AG04450 (cell line): ENCODE measurements around the gene CYP46A1. TPM values are rescaled to one million over a fixed set of nuclear protein-coding genes. Genes with fewer than 3 reads are reported as not detected.

Experiments
- CTCF ChIA-PET: fragments of 300-600, 350-600 bp; formaldehyde crosslinking; extraction: SDS; loops from one replicate; lab custom pipeline; 2022; ENCODE audit warnings: antibody characterized with exemption, inconsistent platforms; lab: Charles Lee
- POLR2A ChIA-PET: fragments of 350-600 bp; formaldehyde crosslinking; extraction: SDS; loops from one replicate; lab custom pipeline; 2021; ENCODE audit warnings: antibody characterized with exemption, inconsistent platforms; lab: Yijun Ruan, JAX
- DNase-seq: peaks from one replicate; pipeline ENCODE4 v3.0.0-alpha.2; 2011; ENCODE audit warnings: low read depth, low spot score
- H3K27ac ChIP-seq: one replicate; pipeline ENCODE4 v1.5.1; 2012; ENCODE audit warnings: low read depth, low read length, control low read depth
- H3K27me3 ChIP-seq: one replicate; pipeline ENCODE4 v1.6.0; 2012; ENCODE audit warnings: low read length; ENCODE audit not compliant: control insufficient read depth, insufficient read depth
- H3K4me3 ChIP-seq: 2 replicates; pipeline ENCODE4 v1.5.1; 2011; ENCODE audit warnings: mild to moderate bottlenecking, low read depth, low read length, control low read depth
- H3K9me3 ChIP-seq: 2 replicates; pipeline ENCODE4 v1.5.1; 2012; ENCODE audit warnings: low read length; ENCODE audit not compliant: control insufficient read depth, insufficient read depth
- CTCF ChIP-seq: IDR thresholded peaks from 2 replicates; pipeline ENCODE4 v1.5.1; 2011; ENCODE audit warnings: low read depth, low read length, control low read depth, inconsistent platforms
- polyA plus RNA-seq: library from polyadenylated mRNA; depleted of rRNA; stranded (reverse); fragments of >200 nt; gene quantifications from 2 replicates; pipeline ENCODE4 v1.2.3, GENCODE V29; 2011

Gene CYP46A1
- polyA plus RNA-seq, 1 experiment = 0.07 TPM

GRCh38 chr14:99688210-99688581 lies 4.1 kb downstream of the CYP46A1 start:
- Histone ChIP-seq H3K9me3 (no peaks in the 10 kb centered on the region; the same call in 1 of the 2 replicates), H3K27ac (no peak overlapping the region), H3K27me3 (peaks cover 37% of the 10 kb centered on the region), H3K4me3 (no peak overlapping the region)
- ChIA-PET CTCF (interaction anchor here (0.7 to 1.9 kb wide), 7 partner anchors 13 to 212 kb away, joined by 3 to 6 read pairs (median 4); no protein-coding TSS in a partner anchor), POLR2A (no interaction called here)
- no peak for TF ChIP-seq CTCF
- no peak for DNase-seq

- DNase-seq = no peak
- Histone ChIP-seq H3K4me3 (no peak overlapping the region), H3K27ac (no peak overlapping the region), H3K9me3 (no peaks in the 10 kb centered on the region; the same call in 1 of the 2 replicates), H3K27me3 (peaks cover 37% of the 10 kb centered on the region)
- TF ChIP-seq CTCF = no peak
- ChIA-PET POLR2A (no interaction called here), CTCF (interaction anchor here (1.0 to 1.6 kb wide), 3 partner anchors 194 to 211 kb away, joined by 3 to 4 read pairs (median 4); no protein-coding TSS in a partner anchor)
Measured at GRCh38 chr14:99688629-99689028, 4.5 kb downstream of the CYP46A1 start.

- no peak overlapping the region for H3K27ac ChIP-seq
- peaks cover 37% of the 10 kb centered on the region for H3K27me3 ChIP-seq
- TF ChIP-seq CTCF = no peak
- CTCF ChIA-PET = interaction anchor here (1.6 kb wide), 1 partner anchor 210 kb away, joined by 4 read pairs; no protein-coding TSS in a partner anchor
- POLR2A ChIA-PET = no interaction called here
- H3K4me3 ChIP-seq = no peak overlapping the region
- no peak for DNase-seq
- no peaks in the 10 kb centered on the region; the same call in 1 of the 2 replicates for H3K9me3 ChIP-seq
Measured at GRCh38 chr14:99689266-99690236, 5.5 kb downstream of the CYP46A1 start.

- Histone ChIP-seq H3K9me3 (no peaks in the 10 kb centered on the region; the same call in 1 of the 2 replicates), H3K27me3 (peaks cover 35% of the 10 kb centered on the region), H3K27ac (no peak overlapping the region), H3K4me3 (no peak overlapping the region)
- POLR2A ChIA-PET = no interaction called here
- DNase-seq = no peak
- CTCF ChIA-PET = no interaction called here
- TF ChIP-seq CTCF = no peak
Measured at GRCh38 chr14:99690636-99691035, 6.5 kb downstream of the CYP46A1 start.
